ENCODE results near the gene DALRD3.
A peak's percentile ranks its signal among the peaks of the same experiment; 100 is the strongest.

Gene DALRD3, protein sequence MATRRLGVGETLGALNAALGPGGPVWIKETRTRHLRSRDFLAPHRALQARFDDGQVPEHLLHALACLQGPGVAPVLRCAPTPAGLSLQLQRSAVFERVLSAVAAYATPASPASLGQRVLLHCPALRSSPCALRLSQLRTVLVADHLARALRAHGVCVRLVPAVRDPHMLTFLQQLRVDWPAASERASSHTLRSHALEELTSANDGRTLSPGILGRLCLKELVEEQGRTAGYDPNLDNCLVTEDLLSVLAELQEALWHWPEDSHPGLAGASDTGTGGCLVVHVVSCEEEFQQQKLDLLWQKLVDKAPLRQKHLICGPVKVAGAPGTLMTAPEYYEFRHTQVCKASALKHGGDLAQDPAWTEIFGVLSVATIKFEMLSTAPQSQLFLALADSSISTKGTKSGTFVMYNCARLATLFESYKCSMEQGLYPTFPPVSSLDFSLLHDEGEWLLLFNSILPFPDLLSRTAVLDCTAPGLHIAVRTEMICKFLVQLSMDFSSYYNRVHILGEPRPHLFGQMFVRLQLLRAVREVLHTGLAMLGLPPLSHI

DNA sequence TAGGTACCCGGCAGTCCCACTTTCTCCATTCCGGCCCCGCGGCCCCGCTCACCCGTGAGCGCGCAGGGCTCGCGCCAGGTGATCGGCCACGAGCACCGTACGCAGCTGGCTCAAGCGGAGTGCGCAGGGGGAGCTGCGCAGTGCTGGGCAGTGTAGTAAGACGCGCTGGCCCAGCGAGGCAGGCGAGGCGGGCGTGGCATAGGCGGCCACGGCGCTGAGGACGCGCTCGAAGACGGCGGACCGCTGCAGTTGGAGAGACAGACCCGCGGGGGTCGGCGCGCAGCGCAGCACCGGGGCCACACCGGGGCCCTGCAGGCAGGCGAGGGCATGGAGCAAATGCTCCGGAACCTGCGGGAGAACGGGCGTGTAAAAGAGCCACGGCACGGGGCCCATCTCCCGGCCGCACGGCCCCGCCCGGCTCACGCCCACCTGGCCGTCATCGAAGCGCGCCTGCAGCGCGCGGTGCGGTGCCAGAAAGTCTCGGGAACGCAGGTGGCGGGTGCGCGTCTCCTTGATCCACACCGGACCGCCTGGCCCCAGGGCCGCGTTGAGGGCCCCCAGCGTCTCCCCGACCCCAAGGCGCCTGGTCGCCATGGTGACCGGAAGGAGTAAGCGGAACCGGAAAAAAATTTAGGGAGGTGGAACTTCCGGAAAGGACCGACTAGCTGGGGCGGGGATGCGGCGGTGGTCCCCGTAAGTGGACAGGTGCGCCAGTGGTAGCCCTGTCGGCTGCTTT is at the start of gene DALRD3:
Gene DALRD3 (minus strand): TSS at position 610 of the 736 bp plus-strand sequence. CDS start 16 bp downstream, at position 594.
- DNase-seq = peak; percentile 79

DNA sequence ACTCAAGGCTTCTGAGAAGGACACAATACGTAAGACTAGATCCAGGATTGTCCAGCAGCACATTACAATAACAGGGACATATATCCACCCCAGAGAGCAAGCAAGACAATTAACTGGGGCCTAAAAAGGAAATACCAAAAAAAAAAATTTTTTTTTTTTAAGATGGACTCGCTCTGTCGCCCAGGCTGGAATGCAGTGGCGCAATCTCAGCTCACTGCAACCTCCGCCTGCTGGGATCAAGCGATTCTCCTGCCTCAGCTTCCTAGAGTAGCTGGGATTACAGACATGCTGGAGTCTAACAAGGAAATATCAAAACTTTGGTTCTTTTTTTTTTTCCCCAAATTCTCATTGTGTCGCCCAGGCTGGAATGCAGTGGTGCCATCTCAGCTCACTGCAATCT is 39.6 kb upstream of the DALRD3 start:
- no peak for DNase-seq

DNA sequence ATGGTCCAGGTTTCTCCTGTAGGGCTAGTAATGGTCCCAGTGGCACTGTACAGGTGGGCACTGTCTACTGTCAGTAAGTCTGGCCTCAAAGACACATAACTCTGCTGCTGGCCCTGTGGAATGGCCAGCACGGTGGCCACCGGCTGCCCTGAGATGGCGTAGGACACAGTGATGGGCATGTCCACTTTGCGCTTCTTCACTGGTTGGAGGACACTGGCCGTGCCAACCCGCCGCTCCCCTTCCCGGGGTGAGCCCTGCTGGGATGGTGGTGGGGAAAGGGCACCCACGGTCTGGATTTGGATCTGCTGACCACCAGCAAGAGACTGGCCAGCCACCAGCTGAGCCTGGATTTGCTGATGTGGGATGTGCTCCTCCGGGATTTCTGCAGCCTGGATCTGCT is 38.9 kb upstream of the DALRD3 start:
- no peak for DNase-seq

DNA sequence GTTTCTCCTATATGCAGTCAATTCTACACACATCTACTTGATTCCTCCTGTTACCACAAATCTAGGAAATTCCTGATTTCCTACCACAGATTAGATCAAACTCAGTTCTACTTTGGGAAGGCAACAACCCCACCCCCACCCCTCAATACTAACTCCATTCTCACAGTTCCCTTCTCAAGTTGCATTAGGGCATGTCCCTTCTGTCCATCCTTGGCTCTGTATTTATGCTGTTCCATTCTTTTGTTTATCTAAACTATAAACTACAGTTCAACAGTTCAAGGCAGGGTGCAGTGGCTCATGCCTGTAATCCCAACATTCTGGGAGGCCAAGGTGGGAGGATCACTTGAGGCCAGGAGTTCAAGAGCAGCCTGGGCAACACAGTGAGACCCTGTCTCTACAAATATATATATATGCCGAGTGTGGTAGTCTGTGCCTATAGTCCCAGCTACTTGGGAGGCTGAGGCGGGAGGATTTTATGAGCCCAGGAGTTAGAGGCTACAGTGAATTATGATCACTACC is 36.0 kb upstream of the DALRD3 start:
- DNase-seq = no peak

DNA sequence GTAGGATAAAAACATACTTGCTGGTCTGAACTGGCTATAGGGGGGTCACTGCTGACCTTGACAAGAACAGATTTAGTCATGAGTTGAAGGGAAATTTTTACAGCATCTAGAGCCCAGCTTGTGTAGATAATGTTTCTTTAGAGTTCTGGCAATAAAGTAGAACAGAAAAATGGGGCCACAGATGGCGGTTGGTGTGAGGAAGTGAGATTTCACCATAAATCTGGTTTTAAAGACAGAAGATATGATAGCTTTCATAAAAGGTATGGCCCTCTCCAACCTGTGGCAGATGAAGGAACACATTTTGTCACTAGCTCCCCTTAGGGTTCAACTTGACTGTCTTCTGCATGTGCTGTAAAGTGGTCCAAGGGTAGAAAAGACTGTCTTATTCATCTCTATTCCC is 35.2 kb upstream of the DALRD3 start:
- DNase-seq = no peak

DNA sequence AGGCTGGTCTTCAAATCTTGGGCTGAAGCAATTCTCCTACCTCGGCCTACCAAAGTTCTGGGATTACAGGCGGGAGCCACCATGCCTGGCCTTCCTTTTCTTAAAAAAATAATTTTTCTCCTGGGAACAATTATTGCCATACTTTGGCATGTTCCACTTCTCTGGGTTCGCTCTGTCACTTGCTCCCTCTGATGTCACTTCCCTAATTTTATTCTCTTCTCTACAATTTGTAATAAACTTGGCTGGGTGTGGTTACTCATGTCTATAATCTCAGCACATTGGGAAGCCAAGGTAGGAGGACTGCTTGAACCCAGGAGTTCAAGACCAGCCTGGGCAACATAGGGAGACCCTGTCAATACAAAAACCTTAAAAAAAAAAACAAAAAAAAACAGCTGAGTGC is 16.9 kb upstream of the DALRD3 start:
- DNase-seq = no peak

DNA sequence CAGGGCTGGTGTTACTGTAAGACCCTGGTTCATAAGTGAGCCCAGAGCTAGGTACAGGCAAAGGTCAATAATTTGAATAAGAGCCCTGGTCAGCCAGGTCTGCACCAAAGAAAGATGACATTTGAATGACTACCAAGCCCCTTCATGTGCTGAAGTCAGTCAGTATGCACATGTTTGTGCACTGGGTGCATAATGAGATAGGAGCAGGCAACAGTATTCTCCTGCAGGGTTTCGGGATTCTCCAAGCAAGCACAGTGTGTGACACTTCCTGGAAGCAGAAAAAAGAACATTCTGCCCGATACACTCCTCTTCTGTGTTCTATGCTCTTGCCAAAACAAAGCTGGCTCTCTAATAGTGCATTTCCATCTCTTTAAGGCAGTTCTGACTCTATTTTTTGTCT is 16.3 kb upstream of the DALRD3 start:
- no peak for DNase-seq

DNA sequence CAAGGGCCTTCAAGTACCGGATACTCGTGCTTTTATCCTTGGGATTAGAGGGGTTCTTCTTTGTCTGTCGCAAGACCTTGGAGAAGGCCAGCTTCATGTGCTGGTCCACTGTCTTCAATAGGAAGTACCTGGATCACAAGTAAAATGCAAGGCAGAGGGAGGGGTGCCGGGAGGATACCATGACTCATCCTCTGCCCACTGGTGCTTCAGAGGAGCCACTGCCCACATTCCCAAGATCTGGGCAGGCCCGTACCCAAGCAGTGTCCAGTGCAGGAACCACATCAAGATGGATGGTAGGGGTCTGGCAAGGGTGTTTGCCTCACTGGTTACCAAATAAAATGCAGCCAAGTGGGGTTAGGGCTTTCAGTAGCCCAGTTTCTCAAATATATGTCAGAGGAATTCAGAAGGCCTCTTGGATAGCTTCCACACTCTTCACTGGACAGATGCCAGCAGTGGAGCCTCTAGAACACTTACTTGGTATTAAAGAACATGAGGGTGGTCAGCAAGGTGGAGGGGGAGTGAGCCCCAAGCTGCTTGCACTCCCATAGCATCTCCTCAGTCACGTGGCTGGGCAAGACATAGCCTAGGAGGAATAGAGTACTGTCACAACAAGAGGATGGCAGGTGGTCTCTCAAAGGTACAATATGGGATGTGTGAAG is 14.4 kb upstream of the DALRD3 start:
- no peak for DNase-seq

DNA sequence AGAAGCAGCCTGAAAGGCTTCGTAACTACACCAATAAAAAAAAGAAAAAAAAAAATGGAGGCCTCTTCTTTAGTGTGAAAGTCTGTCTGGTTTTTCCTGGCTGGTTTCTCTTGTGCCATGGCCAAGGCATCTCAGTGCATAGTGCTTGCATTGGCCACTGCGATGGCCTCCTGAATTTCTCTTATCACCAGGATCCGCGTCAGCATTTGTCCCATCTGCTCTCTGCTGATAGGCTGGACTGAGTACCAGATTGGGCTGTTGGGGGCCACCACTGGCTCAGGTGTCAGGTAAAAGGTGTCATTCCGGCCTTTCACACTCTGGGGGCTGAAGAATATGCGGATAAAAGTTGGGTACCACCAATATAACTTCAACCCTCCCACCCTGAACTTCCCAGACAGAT is 11.9 kb upstream of the DALRD3 start:
- DNase-seq = no peak

DNA sequence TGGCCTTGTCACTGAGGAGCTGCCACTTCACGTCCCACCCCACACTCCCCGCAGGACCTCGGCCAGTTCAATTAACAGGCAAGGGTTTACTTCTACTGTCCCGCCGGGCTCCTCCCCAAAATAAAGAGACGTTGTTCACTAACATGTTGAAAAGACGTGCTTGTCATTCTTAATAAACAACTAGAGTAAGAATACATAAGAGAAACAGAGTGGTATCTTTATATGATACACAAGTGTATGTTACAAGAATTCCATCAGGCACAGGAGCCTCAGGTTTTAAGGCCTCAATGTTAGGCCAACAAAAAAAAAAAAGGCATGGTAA is 11.1 kb upstream of the DALRD3 start:
- DNase-seq = no peak

DNA sequence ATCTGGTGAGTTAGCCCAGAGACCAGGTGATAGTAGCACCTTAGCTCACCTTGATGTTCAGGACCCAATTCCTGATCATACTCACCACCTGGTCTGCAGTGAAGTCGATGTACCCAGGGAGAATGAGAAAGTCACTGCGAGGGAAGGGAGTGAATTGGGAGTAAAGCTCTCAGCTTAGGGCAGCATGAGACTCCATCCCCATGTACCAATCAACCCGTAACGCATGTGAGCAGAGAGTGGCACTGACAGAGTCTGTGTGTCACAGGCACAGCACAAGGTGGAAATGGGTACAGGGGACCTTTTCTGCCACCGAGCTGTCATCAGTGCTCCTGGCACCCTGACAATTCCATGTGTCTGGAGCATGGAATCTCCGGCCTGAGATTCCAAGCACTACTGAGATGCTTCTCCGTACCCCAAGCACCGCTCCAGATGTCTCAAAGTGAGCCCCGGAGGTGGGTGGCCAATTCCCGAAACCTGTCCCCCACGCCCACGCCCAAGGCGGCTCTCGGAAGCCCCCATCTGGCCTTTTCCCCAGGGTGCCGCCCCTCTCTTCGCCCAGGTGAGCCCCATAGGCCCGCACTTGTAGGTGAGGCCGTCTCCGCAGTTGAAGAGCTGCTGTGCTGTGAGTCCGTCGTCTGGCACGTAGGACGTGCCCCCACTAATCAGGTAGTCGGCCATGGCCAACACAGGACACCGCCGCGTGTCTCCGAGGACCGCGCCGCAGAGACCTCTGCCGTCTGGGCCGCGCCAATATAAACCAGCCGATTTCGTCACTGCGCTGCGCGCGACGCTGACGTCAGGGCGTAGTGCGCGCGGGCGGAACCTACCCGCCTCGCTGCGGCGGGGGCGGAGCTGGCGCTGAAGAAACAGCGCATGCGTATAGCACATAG is 10.5 kb upstream of the DALRD3 start, which contains the start of gene IMPDH2:
Gene IMPDH2 (minus strand): TSS at position 726 of the 890 bp plus-strand sequence. CDS start 48 bp downstream, at position 678.
- peak; percentile 95 for DNase-seq

DNA sequence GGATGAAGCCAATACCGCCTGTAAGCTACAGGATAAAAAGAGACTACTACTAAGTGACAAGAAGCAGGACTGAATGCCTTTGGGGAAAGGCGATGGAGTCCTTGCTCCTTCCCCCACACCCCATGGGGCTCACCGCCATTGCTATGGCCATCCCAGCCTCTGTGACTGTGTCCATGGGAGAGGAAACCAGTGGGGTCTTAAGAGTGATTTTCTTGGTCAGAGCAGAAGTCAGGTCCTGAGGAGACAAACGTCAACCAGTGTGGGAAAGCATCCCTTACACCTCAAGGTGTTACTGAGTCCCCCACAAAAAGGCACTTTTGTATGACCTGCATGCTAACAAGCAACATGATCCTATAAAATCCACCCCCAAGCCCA is 9.9 kb upstream of the DALRD3 start:
- no peak for DNase-seq

DNA sequence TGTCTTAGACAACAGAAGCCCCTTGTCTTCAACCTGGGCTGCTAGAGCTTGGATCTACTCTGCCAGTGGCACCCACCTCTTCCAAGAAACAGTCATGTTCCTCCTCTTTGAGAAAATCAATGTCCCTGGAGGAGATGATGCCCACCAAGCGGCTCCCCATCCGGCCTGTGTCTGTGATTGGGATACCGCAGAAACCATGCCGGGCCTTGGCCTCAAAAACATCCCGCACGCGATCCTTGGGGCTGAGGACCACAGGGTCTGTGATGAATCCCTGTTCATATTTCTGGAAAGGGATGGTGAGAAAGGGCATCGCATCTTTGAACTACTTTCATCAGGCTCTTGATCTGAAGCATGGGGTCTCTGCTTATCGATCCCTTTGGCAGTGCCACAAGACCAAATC is 9.3 kb upstream of the DALRD3 start:
- no peak for DNase-seq

DNA sequence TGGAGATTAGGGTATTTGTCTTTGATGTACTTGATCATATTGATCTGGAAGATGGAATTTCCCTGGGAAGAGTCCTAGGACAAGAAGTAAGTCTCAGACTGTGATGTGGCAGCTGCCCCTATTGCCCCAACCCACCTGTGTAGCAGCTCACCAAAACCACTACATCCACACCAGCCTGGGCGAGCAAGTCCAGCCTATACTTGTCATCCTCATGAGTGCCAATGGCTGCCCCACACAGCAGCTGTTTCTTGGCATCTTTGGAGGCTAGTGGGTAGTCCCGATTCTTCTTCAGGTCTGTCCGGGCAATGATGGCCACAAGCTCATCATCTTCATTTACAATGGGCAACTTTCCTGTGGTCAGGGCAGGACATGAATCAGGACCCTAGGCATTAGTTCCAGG is 8.2 kb upstream of the DALRD3 start:
- no peak for DNase-seq

DNA sequence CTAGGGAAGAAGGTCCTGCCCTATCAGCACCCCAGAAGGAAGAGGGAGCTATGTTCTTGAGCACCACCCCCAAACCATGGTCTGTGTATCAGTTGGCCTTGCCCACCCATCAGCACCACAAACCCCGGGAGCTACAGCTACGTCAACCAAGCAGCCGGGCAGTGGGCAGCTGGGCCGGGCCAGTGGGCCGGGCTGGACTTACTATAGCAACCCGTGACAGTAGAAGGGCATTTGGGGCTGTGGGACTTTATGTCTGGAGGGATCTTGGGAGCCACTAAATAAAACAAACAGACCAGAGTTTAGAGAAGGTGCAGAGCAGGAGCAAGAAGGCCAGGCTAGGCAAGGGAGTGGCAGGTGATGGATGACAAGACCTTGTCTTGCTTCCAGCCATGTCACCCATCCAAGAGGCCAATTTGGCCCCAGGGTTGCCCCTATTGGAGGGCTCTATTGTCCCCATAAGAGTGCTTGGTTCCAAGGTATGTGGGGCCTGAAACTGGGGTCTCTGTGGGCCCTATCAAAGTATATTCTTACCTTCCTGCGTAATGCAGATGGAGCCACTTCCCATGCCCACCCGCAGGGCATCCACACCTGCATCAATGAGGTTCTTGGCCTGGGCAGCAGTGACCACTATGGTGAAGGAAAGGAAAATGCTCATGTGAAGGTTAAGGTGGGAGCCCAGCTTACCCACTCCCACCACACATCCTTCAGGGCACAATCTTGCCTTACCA is 7.6 kb upstream of the DALRD3 start:
- DNase-seq = peak; percentile 13

DNA sequence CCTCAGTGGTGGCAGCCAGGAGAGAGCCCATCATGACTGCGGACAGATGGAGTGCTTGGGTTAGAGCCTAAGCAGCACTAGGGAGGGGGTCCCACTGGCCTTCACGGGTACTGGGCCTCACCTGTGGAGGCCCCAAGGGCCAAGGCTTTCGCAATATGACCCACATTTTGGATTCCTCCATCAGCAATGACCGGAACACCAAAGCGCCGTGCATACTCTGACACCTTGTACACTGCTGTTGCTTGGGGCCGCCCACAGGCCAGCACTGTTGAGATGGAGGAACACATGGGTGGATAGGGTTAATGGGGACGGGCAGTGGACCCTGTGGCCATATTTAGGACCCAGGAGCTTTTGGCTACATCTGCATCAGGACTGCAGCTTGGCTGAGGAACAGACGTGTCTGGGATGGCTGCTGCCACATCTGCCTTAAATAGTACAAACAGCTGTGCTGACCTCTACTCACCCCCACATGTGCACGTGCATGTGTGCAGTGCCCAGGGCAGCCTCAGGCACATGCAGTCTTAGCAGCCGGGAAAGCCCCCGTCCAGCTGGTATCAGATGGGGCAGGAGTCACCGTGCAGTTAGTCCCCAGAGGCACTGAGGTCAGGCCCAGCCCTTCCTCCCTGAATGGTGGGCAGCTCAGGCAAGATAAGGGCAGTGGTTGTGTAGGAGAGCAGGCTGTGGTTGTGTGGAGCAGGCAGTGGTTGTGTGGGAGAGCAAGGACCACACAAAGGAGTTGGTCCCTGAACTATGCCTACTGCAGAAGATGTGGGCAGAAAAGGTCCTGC is 6.8 kb upstream of the DALRD3 start:
- no peak for DNase-seq

DNA sequence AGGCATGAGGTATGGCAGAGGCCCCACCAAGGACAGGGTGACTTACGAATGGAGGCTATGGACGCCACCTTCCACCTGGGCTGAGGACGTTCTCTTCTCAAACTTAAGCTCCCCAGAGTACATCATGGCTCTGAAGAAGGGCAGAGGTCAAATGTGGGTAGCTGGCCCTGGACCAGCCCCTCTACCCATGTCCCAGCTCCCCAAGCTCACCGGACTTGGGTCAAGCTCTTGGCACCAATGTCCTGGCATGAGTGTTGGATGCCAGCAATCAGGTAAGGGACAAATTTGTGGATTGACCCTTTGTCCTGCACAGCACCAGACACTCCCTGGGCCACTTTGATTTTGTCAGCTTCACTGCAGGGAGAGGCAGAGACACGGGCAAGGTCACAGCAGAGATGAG is 6.1 kb upstream of the DALRD3 start:
- peak; percentile 9 for DNase-seq

DNA sequence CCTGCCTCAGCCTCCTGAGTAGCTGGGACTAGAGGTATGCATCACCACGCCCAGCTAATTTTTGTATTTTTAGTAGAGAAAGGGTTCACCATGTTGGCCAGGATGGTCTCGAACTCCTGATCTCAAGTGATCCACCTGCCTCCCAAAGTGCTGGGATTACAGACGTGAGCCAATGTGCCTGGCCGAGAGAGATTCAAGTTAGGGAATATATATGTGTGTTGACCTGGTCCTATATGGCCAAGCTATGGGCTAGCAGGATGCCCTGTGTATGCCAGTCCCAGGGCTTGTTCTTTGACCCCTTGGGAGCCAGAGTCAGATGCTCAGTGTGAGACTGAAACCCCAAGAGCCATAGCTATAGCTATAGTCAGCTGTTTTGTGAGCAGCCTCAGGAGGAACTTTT is 5.4 kb upstream of the DALRD3 start:
- no peak for DNase-seq

DNA sequence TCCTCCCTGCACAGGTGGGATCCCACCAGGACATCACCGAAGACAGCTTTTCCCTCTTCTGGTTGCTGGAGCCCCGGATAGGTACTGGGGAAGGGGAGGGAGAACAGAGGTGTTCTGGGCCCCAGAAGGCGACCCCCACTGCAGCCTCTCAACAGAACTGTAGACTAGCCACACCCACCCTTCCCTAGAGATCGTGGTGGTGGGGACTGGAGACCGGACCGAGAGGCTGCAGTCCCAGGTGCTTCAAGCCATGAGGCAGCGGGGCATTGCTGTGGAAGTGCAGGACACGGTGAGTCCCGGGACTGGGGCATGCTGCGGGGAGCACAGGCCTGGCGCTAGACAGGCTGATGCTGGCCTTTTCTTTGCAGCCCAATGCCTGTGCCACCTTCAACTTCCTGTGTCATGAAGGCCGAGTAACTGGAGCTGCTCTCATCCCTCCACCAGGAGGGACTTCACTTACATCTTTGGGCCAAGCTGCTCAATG is 4.3 kb upstream of the DALRD3 start:
- DNase-seq = peak; percentile 20
